ENCODE results near the gene TDRD10.
A peak's percentile ranks its signal among the peaks of the same experiment; 100 is the strongest.
"Not testable (repeated sequence)": the region's sequence is repeated elsewhere in the genome, so short reads cannot be mapped to it uniquely, and the experiment has no call there.

TDRD10 gene

DNA sequence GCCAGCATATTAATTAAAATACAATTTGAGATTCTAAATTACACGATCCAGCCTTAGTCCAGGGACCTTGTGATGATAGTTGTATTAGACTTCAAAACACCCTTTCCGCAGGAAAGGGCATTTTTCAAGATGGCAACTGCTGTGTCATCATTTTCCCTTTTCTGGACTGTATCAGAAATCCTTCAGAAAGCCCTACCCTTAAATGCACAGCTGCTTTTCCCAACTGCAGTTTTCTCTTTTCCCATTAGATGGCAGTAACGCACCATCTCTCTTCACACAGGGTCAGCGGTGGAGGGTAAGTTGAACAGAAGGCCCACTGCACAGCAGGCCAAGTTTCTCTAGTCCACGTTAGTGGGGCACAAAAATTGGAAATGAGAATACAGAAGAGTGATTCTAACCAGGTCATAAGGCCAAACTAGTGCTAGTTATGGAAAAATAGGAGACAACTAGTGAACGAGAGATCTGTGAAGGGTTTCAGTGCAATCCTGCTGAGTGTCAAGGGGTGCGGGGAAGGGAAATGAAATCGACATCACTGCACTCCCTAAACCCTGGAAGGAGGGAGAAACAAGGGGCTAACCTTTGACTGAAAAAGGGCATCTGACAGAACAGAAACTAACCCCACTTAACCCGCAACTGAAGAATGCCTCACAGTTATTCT, 22.1 kb upstream of the TDRD10 start:
- DNase-seq (ENCODE audit: low read depth): peak; percentile 80

DNA sequence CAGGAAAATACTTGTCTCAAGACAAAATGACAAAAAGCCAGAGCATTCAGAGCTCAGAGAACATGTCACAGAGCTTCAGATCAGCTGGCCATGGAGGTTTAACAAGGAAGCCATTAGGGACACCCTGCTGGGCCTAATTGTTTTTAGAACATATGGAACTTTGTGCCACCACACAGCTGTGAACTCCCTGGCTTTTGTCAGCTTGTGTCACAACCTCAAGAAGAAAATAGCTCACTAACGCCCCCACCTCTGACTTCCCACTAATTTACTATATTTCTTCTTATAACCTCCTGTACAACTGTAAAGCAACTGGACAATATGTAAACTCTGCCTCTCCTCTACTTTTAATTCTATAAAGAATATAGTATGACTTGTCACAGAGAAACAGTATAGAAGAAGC, 21.0 kb upstream of the TDRD10 start:
- DNase-seq (ENCODE audit: low read depth): no peak

DNA sequence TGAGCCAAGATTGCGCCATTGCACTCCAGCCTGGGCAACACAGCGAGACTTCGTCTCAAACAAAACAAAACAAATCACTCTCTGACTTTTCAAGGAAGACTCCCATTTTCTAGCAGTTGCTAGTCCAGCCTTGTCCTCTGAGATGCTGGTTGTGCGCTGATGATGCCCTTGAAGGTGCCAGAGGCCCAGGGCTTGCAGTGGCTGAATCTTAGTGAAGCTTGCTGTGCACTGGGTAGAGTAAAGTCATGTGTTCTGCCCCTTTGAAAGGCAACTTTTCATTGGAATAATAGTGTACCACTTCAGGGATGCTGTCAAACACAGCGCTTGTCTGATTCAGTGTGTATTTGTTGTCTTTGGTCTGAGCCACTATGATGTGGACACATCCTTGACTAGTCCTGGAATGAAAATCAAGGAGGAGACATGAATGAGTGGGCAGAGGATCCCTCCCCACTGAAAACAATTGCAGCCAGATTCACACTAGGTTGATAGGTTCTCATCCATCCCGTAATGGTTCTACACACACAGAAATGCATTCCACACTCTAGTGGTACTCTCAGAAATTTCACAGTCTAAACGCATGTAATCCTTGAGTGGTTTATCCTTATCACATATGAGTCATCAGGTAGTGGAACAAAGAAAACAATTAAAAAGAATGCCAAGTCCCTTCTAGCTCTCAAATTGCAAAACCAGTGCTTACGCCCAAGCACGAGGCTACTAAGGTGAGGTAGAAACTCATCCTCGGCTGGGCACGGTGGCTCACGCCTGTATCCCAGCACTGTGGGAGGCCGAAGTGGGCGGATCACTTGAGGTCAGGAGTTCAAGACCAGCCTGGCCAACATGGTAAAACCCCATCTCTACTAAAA, 17.8 kb upstream of the TDRD10 start:
- peak; percentile 90 for DNase-seq (ENCODE audit: low read depth)

- no peak for DNase-seq (ENCODE audit: low read depth)
These were observed 16.9 kb upstream of the TDRD10 start for GRCh38 chr1:154485106-154485505.

GRCh38 chr1:154485910-154486496, 16.0 kb upstream of the TDRD10 start:
- DNase-seq (ENCODE audit: low read depth): no peak

DNA sequence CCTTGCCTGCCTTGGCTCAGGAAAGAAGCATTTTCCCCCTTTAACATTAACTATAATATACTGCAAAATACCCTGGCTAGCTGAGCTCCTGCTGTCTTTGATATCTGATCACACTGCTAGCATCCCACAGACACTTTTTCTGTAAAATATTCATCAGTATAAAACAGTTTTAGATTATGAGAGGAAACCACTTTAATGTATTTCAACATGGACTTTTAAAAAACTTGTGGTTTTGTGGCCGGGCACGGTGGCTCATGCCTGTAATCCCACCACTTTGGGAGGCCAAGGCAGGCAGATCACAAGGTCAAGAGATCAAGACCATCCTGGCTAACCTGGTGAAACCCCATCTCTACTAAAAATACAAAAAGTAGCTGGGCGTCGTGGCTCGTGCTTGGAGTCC, 15.3 kb upstream of the TDRD10 start:
- DNase-seq (ENCODE audit: low read depth): not testable (repeated sequence)

DNA sequence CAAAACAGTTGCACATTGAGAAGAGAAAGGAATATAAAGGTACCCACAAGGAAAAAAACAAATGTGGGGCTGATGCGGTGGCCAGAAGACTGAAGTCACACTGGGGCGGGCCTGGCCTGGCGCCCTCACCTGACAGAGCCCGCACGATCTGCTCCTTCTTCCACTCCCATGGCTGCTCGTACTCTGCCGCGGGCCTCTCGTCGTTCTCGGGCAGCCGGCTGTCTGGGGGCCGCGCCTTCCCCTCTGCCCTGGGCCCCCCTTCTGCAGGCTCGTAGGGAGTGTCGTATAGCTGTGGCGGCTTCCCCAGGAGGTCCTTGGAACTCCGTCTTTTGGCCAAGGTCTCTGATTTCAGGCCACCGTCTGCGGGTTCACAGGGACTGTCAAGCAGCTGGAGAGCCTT, 13.1 kb upstream of the TDRD10 start:
- no peak for DNase-seq (ENCODE audit: low read depth)

DNA sequence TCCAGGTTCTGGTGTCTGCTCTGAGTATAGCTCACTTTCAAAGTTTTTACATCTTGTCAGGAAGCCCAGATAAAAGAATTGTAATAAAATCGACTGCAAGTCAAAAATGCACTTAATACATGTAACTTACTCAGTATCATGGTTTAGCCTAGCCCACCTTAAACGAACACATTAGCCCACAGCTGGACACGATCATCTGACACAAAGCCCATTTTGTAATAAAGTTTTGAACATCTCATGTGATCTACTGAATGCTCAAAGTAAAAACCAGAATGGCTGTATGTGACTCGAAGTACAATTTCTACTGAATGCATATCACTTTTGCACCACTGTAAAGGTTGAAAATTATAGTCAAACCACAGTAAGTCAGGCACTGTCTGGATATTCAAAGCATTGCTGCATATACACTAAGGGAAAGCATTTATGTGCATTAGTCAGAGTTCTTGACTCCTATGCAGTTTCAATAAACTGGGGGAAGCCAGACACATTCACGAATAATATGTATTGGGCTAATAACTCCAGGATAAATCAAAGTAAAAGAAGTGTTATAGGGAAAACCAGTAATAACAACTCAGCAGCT, 12.2 kb upstream of the TDRD10 start:
- no peak for DNase-seq (ENCODE audit: low read depth)

- no peak for DNase-seq (ENCODE audit: low read depth)
These were observed 11.7 kb upstream of the TDRD10 start for GRCh38 chr1:154490317-154490716.

DNA sequence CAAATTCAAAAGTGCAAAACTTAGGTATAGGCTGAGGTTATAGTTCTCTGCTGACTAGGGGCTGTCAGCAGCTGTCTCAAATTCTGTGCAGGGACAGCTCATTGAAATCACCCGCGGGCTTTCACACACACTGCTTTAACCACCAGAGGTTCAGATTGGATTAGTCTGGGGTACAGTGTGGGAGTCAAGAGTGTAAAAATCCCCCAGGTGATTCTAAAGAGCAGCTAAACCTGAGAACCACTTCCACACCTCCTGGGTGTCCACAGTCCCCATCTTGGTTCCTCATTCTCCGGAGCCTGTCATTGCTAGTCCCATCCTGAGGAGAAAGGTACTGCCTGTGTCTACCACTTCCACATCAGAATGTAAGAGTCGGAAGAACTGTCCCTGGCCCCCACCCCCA, 9.9 kb upstream of the TDRD10 start:
- DNase-seq (ENCODE audit: low read depth): no peak

GRCh38 chr1:154493276-154493675, 8.7 kb upstream of the TDRD10 start:
- DNase-seq (ENCODE audit: low read depth): no peak

GRCh38 chr1:154495496-154496273, 6.3 kb upstream of the TDRD10 start:
- DNase-seq (ENCODE audit: low read depth): no peak

GRCh38 chr1:154496383-154496782, 5.6 kb upstream of the TDRD10 start:
- DNase-seq (ENCODE audit: low read depth): no peak

GRCh38 chr1:154497026-154497806, 4.8 kb upstream of the TDRD10 start:
- peak; percentile 8 for DNase-seq (ENCODE audit: low read depth)

GRCh38 chr1:154499446-154499845, 2.6 kb upstream of the TDRD10 start:
- DNase-seq (ENCODE audit: low read depth): no peak

DNA sequence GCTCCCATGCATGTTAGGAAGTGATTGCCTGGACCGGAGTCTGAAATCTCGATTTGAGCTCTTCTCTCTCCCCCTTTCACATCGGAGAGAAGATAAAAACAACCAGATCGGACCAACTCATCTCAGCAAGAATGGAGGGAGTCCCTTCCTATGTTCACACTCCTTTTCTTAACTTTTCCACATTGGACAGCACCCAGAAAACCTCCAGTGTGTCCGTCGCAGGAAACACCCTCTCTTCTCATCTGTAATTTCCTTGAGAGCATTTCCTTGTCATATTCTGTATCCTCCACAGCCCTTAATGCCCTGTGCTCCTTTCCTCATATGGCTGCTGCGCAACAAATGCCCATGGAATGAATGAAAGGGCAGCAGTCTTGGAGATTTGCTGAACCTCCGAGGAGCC, 1.5 kb upstream of the TDRD10 start:
- DNase-seq (ENCODE audit: low read depth): no peak

- DNase-seq (ENCODE audit: low read depth): no peak
These were observed 475 bp upstream of the TDRD10 start for GRCh38 chr1:154501423-154502065.

DNA sequence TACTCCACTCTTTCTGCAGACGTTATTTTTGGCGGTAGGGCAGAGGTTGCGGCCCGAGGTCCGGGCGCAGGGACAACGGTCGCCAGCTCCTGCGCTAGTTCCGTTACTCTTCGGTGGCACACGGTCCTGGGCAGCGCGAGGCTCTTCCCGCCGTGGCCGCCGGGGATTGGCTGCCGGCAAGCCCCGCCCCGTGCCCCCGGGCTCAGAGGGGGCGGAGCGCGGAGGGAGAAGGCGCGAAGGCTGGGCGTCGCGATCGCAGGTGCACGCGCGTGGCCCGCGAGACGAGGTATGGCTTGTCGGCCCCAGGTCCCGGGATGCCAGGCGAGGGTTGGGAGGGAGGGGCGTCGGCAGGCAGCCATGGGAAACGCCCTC, 711 bp downstream of the TDRD10 start:
- DNase-seq (ENCODE audit: low read depth): no peak

DNA sequence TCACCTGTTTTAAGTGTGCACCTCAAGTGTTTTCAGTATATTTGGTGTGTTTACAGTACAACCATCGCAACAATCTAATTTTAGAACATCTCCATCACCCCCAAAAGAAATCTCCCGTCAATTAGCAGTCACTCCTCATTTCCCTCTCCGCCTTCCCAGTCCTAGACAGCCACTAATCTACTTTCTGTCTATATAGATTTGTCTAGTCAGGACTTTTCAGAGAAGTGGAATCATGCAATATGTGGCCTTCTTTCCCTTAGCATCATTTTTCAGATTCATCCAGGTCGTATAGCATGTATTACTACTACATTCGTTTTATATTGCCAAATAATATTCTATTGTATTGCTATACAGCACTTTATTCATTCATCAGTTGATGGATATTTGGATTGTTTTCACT, 1.9 kb downstream of the TDRD10 start:
- DNase-seq (ENCODE audit: low read depth): no peak

GRCh38 chr1:154512760-154513159, 10.7 kb downstream of the TDRD10 start:
- no peak for DNase-seq (ENCODE audit: low read depth)

DNA sequence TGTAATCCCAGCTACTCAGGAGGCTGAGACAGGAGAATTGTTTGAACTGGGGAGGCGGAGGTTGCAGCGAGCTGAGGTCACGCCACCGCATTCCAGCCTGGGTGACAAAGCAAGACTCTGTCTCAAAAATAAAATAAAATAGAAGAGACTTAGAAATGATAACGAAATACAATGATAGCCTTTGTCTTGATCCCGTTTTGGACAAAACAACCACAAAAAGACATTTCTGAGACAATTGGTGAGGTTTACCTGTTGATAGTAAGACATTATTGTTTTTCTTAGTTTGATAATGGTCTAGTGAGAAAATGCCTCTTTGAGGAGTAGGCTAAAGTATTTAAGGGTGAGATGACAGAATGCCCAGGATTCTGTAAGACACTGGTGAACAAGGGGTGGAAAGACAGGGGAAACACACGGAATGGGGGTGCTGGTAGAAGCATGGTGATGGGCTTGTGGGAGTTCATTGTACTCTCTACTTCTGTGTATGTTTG, 12.1 kb downstream of the TDRD10 start:
- no peak for DNase-seq (ENCODE audit: low read depth)

All from iris pigment epithelial cell (primary cell).